Right lobe of liver (tissue), 6 donors: ENCODE results near the gene TENT5C. TPM values are rescaled to one million over a fixed set of nuclear protein-coding genes. Genes with fewer than 3 reads are reported as not detected.

Source experiments
- ATAC-seq, 4 donors: fragments of 200-7000 bp; cut with Tn5 transposase; one replicate each; pipeline ENCODE4 v1.9.1; 2020; ENCODE audit warnings: mild to moderate bottlenecking in 4 of 4, moderate library complexity in 4 of 4
- DNase-seq, 3 donors: peaks; one replicate each; pipeline ENCODE4 v3.0.0-alpha.2; 2020
- H3K27ac ChIP-seq, 3 donors: fragments of 200-600 bp; one replicate each; pipeline ENCODE4 v1.8.0; 2022
- H3K27me3 ChIP-seq, 2 donors: fragments of 200-600 bp; one replicate each; pipeline ENCODE4 v1.8.0; 2022
- H3K36me3 ChIP-seq, 4 donors: fragments of 200-600 bp; sonication (generic) in 1 of 4; one replicate each; pipeline versions ENCODE4 v1.5.1 to v1.8.0; 2017 to 2022; ENCODE audit warnings: control low read depth in 1 of 4
- H3K4me1 ChIP-seq, 4 donors: fragments of 200-600 bp; sonication (generic) in 1 of 4; one replicate each; pipeline versions ENCODE4 v1.5.1 to v1.8.0; 2017 to 2022; ENCODE audit warnings: control low read depth in 1 of 4
- H3K4me3 ChIP-seq, 3 donors: fragments of 200-600 bp; one replicate each; pipeline ENCODE4 v1.8.0; 2022
- H3K9me3 ChIP-seq, 4 donors: fragments of 200-600 bp; sonication (generic) in 1 of 4; one replicate each; pipeline versions ENCODE4 v1.5.1 to v1.8.0; 2017 to 2022; ENCODE audit warnings: control low read depth in 1 of 4
- POLR2A ChIP-seq: fragments of 450-650 bp; IDR thresholded peaks from one replicate; pipeline ENCODE4 v1.6.1; 2017; ENCODE audit warnings: antibody characterized with exemption, mild to moderate bottlenecking
- WGBS: methylation state at CpG from one replicate; pipeline ENCODE4 v1.1.6; 2018; ENCODE audit warnings: low coverage, low lambda C conversion rate; ENCODE audit not compliant: insufficient coverage; ENCODE audit errors: missing lambda C conversion rate; 5-methylcytosine and 5-hydroxymethylcytosine counted together
- intact Hi-C, 2 donors: fragments of 100-400 bp; cut with DNase I; formaldehyde crosslinking; loops; one replicate each; pipeline versions ENCODE4 v1.11.2 to v1.14.1; 2022
- total RNA-seq, 6 experiments: library from RNA; depleted of rRNA in 2 of 6; stranded (reverse); fragments of >200 nt in 2 of 6; fragmentation: NEBNext Ultra II Directional in 3 of 6; extraction: Animal tissue kit (Norgen Biotek cat#: 25700) in 3 of 6; gene quantifications; one replicate each; pipeline versions ENCODE4 v1.1.0 to v1.2.4, GENCODE V29; 2016 to 2023
- TF ChIP-seq, protein P1 (sequence below), 4 donors: fragments of 200-600 bp in 3 of 4; fragments of 450-650 bp in 1 of 4; IDR thresholded peaks; one replicate each; pipeline versions ENCODE4 v1.5.1 to v1.8.0; 2016 to 2022; ENCODE audit warnings: antibody characterized with exemption in 4 of 4, mild to moderate bottlenecking in 2 of 4
- donor health status: DM: no; HTN: yes; CAD: no.
- donor health status: DM: no; HTN: no; CAD: no.
- donor health status: DM: no; HTN: no; CAD: no.
- donor health status: DM: no; HTN: yes; CAD: no.
- donor health status: DM: no; HTN: yes; CAD: no.

TENT5C gene
- total RNA-seq, 6 experiments from 2014 or later: 2.3 to 13.7 (median 3.0) TPM

DNA sequence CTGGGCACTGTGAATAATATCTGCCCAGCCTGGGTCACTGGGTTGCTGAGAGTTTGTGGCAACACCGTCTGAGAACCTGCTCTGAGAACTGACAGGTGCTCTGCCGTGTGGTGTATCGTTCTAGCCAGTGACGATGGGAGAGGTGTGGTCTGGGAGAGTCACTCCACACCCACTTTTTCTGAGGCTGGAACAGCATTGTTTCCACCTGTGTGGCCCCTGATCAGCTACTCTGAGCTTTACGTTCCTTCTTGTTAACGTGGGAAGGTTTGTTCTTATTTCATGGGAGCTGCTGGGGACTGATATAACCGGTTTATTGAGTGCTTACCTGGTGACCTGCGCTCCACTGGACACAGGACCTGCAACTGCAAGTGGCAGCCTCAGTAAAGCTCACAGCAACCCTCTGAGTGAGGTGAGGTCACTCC is 34.8 kb upstream of the TENT5C start:
- no peak for DNase-seq
- intact Hi-C loops: no loop called here
- Histone ChIP-seq H3K9me3 (no peaks in the 10 kb centered on the region), H3K4me3 (no peak overlapping the region), H3K36me3 (no peaks in the 10 kb centered on the region), H3K4me1 (no peaks in the 10 kb centered on the region), H3K27ac (no peak overlapping the region), H3K27me3 (no peaks in the 10 kb centered on the region)
- TF ChIP-seq, protein P1, sequence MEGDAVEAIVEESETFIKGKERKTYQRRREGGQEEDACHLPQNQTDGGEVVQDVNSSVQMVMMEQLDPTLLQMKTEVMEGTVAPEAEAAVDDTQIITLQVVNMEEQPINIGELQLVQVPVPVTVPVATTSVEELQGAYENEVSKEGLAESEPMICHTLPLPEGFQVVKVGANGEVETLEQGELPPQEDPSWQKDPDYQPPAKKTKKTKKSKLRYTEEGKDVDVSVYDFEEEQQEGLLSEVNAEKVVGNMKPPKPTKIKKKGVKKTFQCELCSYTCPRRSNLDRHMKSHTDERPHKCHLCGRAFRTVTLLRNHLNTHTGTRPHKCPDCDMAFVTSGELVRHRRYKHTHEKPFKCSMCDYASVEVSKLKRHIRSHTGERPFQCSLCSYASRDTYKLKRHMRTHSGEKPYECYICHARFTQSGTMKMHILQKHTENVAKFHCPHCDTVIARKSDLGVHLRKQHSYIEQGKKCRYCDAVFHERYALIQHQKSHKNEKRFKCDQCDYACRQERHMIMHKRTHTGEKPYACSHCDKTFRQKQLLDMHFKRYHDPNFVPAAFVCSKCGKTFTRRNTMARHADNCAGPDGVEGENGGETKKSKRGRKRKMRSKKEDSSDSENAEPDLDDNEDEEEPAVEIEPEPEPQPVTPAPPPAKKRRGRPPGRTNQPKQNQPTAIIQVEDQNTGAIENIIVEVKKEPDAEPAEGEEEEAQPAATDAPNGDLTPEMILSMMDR (IDR thresholded peaks at IDR 0.05): no peak
- no peak for TF ChIP-seq POLR2A
- WGBS: 80% methylated on average over 4 of the region's 8 CpGs
- ATAC-seq: no peak

DNA sequence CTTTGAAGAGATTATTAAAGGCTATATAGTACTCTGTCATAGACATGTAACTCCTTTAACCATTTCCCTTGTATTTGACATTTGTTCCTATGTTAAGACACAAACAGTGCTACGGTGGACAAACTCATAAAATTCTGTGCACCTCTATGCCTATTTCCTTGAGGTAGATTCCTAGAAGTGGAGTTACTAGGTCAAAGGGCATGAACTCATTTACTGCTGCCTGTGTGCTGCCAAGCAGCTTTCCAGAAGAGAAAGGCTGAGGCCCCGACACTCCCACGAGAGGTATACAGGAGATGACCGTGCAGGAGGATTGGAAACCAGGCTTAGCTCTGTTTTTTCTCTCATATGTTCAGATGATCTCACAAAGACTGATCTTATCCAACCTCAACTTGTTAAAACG is 34.4 kb upstream of the TENT5C start:
- ATAC-seq: no peak
- DNase-seq: no peak
- no peaks in the 10 kb centered on the region for H3K9me3 ChIP-seq
- intact Hi-C loops: no loop called here
- H3K36me3 ChIP-seq: no peaks in the 10 kb centered on the region
- no peaks in the 10 kb centered on the region for H3K27me3 ChIP-seq
- H3K4me3 ChIP-seq: no peak overlapping the region
- no peak for TF ChIP-seq POLR2A
- TF ChIP-seq, protein P1 (IDR thresholded peaks at IDR 0.05): no peak
- H3K4me1 ChIP-seq: no peaks in the 10 kb centered on the region
- no peak overlapping the region for H3K27ac ChIP-seq
- WGBS: 77% methylated on average over 5 of the region's 5 CpGs

DNA sequence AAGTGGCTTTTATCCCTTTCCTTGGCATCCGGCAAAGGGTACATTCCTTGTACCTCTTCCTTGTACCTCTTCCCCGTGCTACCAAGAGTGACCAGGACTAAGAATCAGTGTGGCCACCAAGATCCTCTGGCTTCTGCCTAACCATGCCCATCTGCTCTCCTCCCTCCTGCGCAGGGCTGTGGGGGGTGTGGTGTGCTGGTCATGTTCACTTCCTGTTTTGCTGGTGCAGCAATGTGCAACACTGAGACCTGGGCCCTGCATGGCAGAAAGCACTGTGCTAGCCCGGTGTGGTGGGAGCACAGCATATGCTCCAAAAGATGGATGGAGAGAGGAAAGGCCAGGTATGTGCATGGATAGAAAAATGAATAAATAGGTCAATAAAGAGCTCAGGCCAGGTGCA is 33.3 kb upstream of the TENT5C start:
- intact Hi-C loops: no loop called here
- Histone ChIP-seq H3K4me3 (no peak overlapping the region), H3K4me1 (no peaks in the 10 kb centered on the region), H3K9me3 (no peaks in the 10 kb centered on the region), H3K27me3 (no peaks in the 10 kb centered on the region), H3K36me3 (no peaks in the 10 kb centered on the region), H3K27ac (no peak overlapping the region)
- 35% methylated on average over 3 of the region's 4 CpGs for WGBS
- peak in 2 of 4 donors; percentile 27 to 38 for ATAC-seq
- TF ChIP-seq, protein P1 (IDR thresholded peaks at IDR 0.05): no peak
- no peak for TF ChIP-seq POLR2A
- DNase-seq: peak in 1 of 3 donors; percentile 41

DNA sequence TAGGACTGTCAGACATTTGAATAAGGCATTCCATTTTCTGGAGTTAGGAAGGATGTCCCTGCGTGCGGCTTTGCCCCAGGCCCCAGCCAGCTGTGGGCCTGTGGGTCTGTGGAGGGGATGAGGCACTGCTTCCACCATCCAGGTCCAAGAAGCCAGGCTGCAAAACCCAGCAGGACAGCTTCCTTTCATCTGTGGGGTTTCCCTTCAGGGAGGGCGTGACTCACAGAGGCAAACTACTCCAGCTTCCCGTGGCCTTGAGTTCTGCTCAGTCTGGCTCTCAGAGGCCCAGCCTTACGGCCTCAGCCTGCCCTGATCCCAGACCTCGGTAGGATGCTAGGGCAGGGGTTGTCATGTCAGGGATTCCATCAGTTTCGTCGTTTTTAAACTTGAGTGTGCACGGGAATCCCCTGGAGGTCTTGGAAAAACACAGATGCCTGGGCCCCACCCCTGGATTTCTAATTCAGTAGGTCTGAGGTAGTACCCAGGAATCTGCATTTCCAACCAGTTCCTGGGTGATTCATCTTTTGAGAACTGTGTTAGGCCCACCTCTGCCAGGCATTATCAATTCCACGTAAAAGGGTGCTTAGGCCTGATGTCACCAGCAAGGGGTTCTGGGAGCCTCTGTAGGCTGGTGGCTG is 32.3 kb upstream of the TENT5C start:
- Histone ChIP-seq H3K27me3 (no peaks in the 10 kb centered on the region), H3K9me3 (no peaks in the 10 kb centered on the region), H3K27ac (no peak overlapping the region), H3K4me3 (no peak overlapping the region), H3K36me3 (no peaks in the 10 kb centered on the region), H3K4me1 (no peaks in the 10 kb centered on the region)
- WGBS: 70% methylated on average over 4 of the region's 10 CpGs
- peak in 1 of 3 donors; percentile 6 for DNase-seq
- no peak for TF ChIP-seq POLR2A
- TF ChIP-seq, protein P1 (IDR thresholded peaks at IDR 0.05): no peak
- ATAC-seq: no peak
- intact Hi-C loops: no loop called here
